NCI-H82 (cell line): Measurements from ENCODE around the gene GCFC2.

ENCODE experiments used
- DNase-seq: peaks from one replicate; lab custom pipeline; 2025; lab: John Stamatoyannopoulos, UW

Gene GCFC2

DNA sequence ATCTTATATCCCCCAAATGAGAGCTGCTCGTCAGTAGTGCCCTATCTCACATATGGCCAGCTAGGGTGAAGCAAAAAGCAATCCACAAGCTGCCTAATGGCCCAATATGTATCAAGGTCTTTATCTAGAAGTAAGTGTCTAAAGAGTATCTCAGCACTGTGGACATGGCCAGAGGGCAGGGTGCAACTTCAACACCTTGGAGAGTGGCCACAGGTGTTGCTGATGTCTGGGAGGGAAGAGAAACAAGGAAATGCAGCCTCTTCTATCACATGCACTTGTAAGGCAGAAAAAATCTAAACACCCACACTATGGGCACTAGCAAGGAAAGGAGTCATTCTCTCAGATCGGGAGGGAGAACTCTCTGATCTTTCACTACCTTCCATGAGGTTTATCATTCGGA lies 87.8 kb downstream of the GCFC2 start:
- DNase-seq, result no peak

- DNase-seq, result no peak
Measured at GRCh38 chr2:75622500-75622899, 88.2 kb downstream of the GCFC2 start.

- DNase-seq, result no peak
Measured at GRCh38 chr2:75621228-75621627, 89.5 kb downstream of the GCFC2 start.

- DNase-seq, result no peak
Measured at GRCh38 chr2:75619956-75620740, 90.6 kb downstream of the GCFC2 start.

GRCh38 chr2:75616933-75617332 lies 93.8 kb downstream of the GCFC2 start:
- no peak for DNase-seq

- DNase-seq, result no peak
Measured at GRCh38 chr2:75616406-75616805, 94.3 kb downstream of the GCFC2 start.

DNA sequence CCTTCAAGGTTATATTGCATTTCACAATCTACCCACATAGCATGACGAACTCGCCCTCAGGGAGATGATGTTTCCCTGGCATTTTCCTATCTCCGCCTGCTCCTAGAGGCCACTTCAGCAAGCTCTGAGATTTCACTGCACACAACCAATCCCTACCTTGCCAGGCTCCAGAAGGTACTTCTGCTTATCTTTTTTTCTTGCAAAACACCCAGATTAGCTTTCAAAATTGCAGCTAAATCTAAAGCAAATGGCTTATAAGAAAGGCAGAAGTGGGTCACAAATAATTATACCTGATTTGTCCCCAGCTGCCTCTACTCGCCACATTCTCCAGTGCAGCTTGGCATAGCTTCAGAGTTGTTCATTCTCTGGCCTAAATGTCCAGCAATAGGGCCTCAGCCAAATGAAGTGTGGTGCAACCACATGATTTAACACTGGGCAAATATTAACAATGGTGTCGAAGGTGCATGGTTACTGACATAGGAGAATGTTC lies 96.5 kb downstream of the GCFC2 start:
- no peak for DNase-seq

DNA sequence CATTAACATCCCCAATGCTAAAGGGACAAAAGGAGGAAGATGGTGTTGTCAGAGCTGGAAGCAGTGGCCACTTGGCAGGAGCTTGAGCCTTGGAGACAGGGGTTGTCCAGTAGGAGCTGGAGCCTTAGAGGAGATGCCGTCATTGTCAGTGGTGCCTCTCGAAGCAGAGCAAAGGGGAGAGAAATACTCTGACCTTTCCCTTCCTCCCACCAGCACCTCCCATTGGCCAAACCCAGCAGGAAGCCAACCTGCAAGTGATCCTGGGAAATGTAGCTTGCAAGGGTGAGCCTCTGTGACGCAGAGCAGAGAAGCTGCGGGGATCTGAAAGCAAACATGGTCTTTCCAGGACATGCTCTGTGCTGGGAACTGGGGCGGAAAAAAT lies 97.9 kb downstream of the GCFC2 start:
- DNase-seq, result no peak
